Trophoblast cell (in vitro differentiated cells and primary cell): ENCODE data around the gene RTL1.

ENCODE experiments used
- DNase-seq, 2 donors: peaks; one replicate each; pipeline ENCODE4 v3.0.0-alpha.2; 2016
- H2AFZ ChIP-seq: 2 replicates; pipeline ENCODE4 v1.6.1; 2013; ENCODE audit warnings: low read length, moderate library complexity, mild to moderate bottlenecking; ENCODE audit not compliant: insufficient read depth, poor library complexity
- H2AK5ac ChIP-seq: 2 replicates; pipeline ENCODE4 v1.6.1; 2013; ENCODE audit warnings: mild to moderate bottlenecking, low read length
- H2BK120ac ChIP-seq: 2 replicates; pipeline ENCODE4 v1.6.1; 2013; ENCODE audit warnings: low read length, mild to moderate bottlenecking, moderate library complexity; ENCODE audit not compliant: insufficient read depth, poor library complexity
- H2BK12ac ChIP-seq: 2 replicates; pipeline ENCODE4 v1.6.1; 2013; ENCODE audit warnings: mild to moderate bottlenecking, low read length, moderate library complexity
- H2BK5ac ChIP-seq: 2 replicates; pipeline ENCODE4 v1.6.1; 2013; ENCODE audit warnings: low read length, low read depth, moderate library complexity, mild to moderate bottlenecking; ENCODE audit not compliant: poor library complexity
- H3K14ac ChIP-seq: 2 replicates; pipeline ENCODE4 v1.6.1; 2013; ENCODE audit warnings: mild to moderate bottlenecking, low read length
- H3K18ac ChIP-seq: 2 replicates; pipeline ENCODE4 v1.6.1; 2013; ENCODE audit warnings: mild to moderate bottlenecking, low read length
- H3K23ac ChIP-seq: 2 replicates; pipeline ENCODE4 v1.6.1; 2013; ENCODE audit warnings: low read length
- H3K27ac ChIP-seq: 2 replicates; pipeline ENCODE4 v1.5.1; 2013; ENCODE audit warnings: low read depth, mild to moderate bottlenecking, inconsistent platforms, low read length, moderate library complexity
- H3K27me3 ChIP-seq: 2 replicates; pipeline ENCODE4 v1.6.1; 2013; ENCODE audit warnings: inconsistent platforms, mild to moderate bottlenecking, low read length, moderate library complexity; ENCODE audit not compliant: insufficient read depth
- H3K36me3 ChIP-seq, 2 experiments: 1 replicate in 1 of 2; 2 replicates in 1 of 2; pipeline ENCODE4 v1.6.1; 2013; ENCODE audit warnings: low read length in 2 of 2, mild to moderate bottlenecking in 2 of 2, moderate library complexity in 1 of 2; ENCODE audit not compliant: insufficient read depth in 2 of 2, control insufficient read depth in 1 of 2
- H3K4ac ChIP-seq: 2 replicates; pipeline ENCODE4 v1.6.1; 2013; ENCODE audit warnings: low read depth, mild to moderate bottlenecking, low read length, moderate library complexity
- H3K4me1 ChIP-seq, 2 experiments: 1 replicate in 1 of 2; 2 replicates in 1 of 2; pipeline ENCODE4 v1.6.1; 2013; ENCODE audit warnings: low read length in 2 of 2, mild to moderate bottlenecking in 2 of 2, moderate library complexity in 1 of 2; ENCODE audit not compliant: insufficient read depth in 2 of 2, control insufficient read depth in 1 of 2
- H3K4me2 ChIP-seq: 2 replicates; pipeline ENCODE4 v1.6.1; 2013; ENCODE audit warnings: inconsistent platforms, mild to moderate bottlenecking, low read length, moderate library complexity
- H3K4me3 ChIP-seq: 2 replicates; pipeline ENCODE4 v1.5.1; 2013; ENCODE audit warnings: mild to moderate bottlenecking, low read depth, low read length, inconsistent platforms
- H3K79me1 ChIP-seq: one replicate; pipeline ENCODE4 v1.6.1; 2013; ENCODE audit warnings: low read length
- H3K79me2 ChIP-seq: 2 replicates; pipeline ENCODE4 v1.6.1; 2013; ENCODE audit warnings: low read length, mild to moderate bottlenecking; ENCODE audit not compliant: control insufficient read depth, insufficient read depth, poor library complexity
- H3K9ac ChIP-seq: 2 replicates; pipeline ENCODE4 v1.6.1; 2013; ENCODE audit warnings: mild to moderate bottlenecking, low read length
- H3K9me3 ChIP-seq: 2 replicates; pipeline ENCODE4 v1.6.1; 2013; ENCODE audit warnings: low read depth, mild to moderate bottlenecking, control low read depth, inconsistent platforms, low read length; ENCODE audit not compliant: insufficient read depth
- H4K12ac ChIP-seq: 2 replicates; pipeline ENCODE4 v1.6.1; 2013; ENCODE audit warnings: low read depth, mild to moderate bottlenecking, low read length, moderate library complexity
- H4K8ac ChIP-seq: 2 replicates; pipeline ENCODE4 v1.6.1; 2013; ENCODE audit warnings: low read depth, mild to moderate bottlenecking, low read length, moderate library complexity
- H4K91ac ChIP-seq: one replicate; pipeline ENCODE4 v1.6.1; 2013; ENCODE audit warnings: low read depth, mild to moderate bottlenecking, low read length, moderate library complexity
- WGBS: extraction: QIAGEN DNeasy Blood & Tissue Kit; methylation state at CpG from one replicate; pipeline ENCODE4 v1.1.7; 2013; ENCODE audit warnings: missing lambda C conversion rate; ENCODE audit not compliant: insufficient read length, insufficient coverage; ENCODE audit errors: extremely low coverage; 5-methylcytosine and 5-hydroxymethylcytosine counted together

The RTL1 gene

DNA sequence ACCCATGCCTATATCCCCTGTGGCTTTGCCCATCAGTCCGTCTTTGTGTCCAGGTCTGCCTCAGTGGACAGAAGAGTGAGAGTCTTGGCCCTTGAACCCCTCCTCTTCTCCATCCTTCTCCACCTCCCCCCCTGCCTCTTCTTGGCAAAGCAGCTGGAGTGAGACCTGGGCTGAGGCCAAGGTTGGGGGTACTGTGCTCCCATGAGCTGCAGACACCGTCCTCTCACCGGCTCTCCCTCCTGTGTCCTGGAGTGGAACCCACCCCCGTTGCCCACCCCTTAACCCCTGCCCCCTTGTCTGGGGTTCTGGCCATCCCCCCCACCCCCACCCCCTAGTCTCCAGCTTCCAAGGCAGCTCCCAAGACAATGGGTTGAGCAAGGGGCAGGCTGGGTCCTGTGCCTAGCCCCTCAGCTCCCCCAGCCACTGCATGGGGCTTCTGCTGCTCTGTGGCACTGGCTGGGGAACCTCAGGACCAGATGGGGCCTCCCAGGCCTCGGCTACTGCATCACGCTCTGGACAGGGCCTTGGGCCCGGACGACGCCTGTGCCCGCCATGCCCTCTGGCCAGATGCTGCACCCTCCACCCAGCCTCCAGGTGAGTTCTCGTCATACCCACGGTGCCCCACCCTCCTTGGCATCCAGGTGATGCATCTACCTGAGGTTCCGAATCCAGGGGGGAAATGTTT is 35.7 kb downstream of the RTL1 start:
- H4K8ac ChIP-seq = no peak overlapping the region
- H3K36me3 ChIP-seq = no peaks in the 10 kb centered on the region
- no peaks in the 10 kb centered on the region for H3K79me1 ChIP-seq
- H3K14ac ChIP-seq = no peak overlapping the region
- no peaks in the 10 kb centered on the region for H3K4me1 ChIP-seq
- DNase-seq = no peak
- no peak overlapping the region for H2AK5ac ChIP-seq
- H3K79me2 ChIP-seq = no peaks in the 10 kb centered on the region
- H2BK120ac ChIP-seq = no peak overlapping the region
- H2AFZ ChIP-seq = no peak overlapping the region
- H3K27ac ChIP-seq = no peak overlapping the region
- H4K91ac ChIP-seq = no peak overlapping the region
- no peak overlapping the region for H3K18ac ChIP-seq
- H3K9me3 ChIP-seq = peaks cover 16% of the 10 kb centered on the region
- no CpG with 5 or more reads among the region's 13 CpGs for WGBS
- no peak overlapping the region for H3K4ac ChIP-seq
- no peak overlapping the region for H2BK12ac ChIP-seq
- H3K9ac ChIP-seq = no peak overlapping the region
- no peaks in the 10 kb centered on the region for H3K27me3 ChIP-seq
- no peak overlapping the region for H3K4me3 ChIP-seq
- H2BK5ac ChIP-seq = no peak overlapping the region
- H4K12ac ChIP-seq = no peak overlapping the region
- H3K4me2 ChIP-seq = no peak overlapping the region
- H3K23ac ChIP-seq = no peak overlapping the region

DNA sequence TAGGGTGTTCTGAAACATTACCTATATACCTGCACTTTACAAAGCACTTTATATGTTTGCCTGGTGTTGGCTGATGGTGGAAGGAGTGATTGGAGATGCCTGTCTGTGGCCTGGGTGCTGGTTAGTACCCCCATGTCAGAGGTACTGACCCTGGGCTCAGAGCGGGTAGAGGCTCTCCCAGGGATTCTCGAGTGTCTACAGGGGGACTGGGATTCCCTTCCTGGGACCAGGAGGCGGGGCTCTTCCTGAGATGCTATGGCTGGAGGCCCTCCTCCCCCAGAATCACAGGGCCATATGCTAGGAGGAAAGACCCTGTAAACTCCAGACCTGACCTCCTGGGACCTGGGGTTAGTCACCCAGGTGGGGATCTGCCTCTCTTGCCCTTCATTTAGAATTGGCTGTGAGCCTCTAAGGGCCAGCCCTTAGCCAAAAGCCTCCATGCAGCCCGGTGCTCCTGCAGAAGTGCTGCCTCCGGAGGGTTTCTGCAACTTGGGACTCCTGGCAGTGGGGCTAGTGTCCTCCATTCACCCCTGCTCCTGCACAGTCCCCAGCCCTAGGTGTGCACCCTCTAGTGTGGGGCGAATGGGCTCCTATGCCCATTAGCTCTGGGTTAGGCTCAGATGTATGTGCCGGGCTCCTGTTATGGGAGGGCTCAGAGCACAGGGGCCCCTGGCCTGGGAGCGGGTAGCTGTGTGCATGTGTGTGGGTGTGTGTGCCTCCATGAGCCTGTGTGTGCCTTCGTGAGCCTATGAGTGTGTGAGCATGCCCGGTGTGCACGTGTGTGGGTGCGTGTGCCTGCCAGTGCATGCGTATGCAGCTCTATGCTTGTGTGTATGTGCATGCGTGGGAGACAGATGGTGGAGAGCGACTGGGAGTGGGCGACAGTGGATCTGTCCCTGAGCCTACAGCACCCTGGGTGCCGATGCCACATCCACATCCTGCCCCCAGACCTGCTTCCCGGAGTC is 36.6 kb downstream of the RTL1 start:
- Histone ChIP-seq H3K79me2 (no peaks in the 10 kb centered on the region), H4K12ac (no peak overlapping the region), H3K9ac (peak overlapping the region; percentile 43), H3K36me3 (no peaks in the 10 kb centered on the region), H3K79me1 (no peaks in the 10 kb centered on the region), H3K27me3 (no peaks in the 10 kb centered on the region), H4K91ac (no peak overlapping the region), H2BK5ac (no peak overlapping the region), H3K4ac (no peak overlapping the region), H3K4me3 (peak overlapping the region; percentile 57), H3K18ac (no peak overlapping the region), H3K14ac (no peak overlapping the region), H2AK5ac (no peak overlapping the region), H2AFZ (no peak overlapping the region), H3K4me2 (no peak overlapping the region), H2BK12ac (no peak overlapping the region), H3K23ac (no peak overlapping the region), H4K8ac (no peak overlapping the region), H3K27ac (no peak overlapping the region), H2BK120ac (no peak overlapping the region), H3K4me1 (no peaks in the 10 kb centered on the region), H3K9me3 (peaks cover 14% of the 10 kb centered on the region)
- no peak for DNase-seq
- WGBS = no CpG with 5 or more reads among the region's 18 CpGs

DNA sequence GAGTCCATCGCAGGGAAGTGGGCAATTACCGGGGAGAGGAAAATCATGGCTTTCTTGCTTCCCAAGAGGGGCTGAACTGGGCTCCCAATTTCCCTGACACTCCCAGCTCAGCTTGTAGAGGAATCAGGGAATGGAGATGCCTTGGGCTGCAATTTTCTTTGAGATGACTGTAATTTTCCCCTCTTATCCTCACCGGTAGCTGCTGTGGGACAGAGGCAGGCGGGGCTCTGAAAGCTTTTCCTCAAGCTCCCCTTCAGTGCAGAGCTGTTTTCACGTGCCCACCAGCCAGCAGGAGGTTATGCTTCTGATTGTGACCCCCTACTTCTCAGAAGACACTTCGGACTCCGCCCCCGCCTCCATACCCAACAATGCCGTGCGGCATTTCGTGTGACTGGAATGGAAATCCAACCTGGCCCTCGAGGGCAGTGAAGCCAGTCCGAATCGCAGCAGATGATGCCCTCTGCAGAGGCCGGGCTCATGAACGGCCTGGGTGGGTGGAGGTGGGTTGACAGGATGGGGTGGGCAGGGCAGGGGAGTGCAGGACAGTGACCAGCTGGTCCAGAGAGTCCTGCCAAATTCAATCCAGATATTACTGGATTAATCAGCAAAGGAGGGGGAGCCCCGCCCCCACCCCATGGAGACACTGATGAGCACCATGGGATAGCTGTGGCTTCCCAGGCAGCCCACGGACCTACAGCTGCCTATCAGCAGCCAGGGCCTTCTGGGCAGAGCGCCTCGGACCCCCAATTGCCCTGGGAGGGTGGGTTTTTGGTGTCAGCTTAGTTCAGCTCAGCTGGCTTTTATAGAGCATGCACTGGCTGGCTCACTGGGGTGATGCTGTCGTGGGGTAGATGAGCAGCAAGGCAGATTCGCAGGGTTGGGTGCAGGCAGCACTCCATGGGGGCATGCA is 37.6 kb downstream of the RTL1 start:
- H4K8ac ChIP-seq = no peak overlapping the region
- no peaks in the 10 kb centered on the region for H3K4me1 ChIP-seq
- H3K14ac ChIP-seq = no peak overlapping the region
- H2BK5ac ChIP-seq = no peak overlapping the region
- no peak overlapping the region for H3K23ac ChIP-seq
- peaks cover 13% of the 10 kb centered on the region for H3K9me3 ChIP-seq
- no peak for DNase-seq
- no peaks in the 10 kb centered on the region for H3K79me1 ChIP-seq
- H3K4me3 ChIP-seq = no peak overlapping the region
- no peak overlapping the region for H3K4ac ChIP-seq
- no peak overlapping the region for H2BK120ac ChIP-seq
- H3K79me2 ChIP-seq = no peaks in the 10 kb centered on the region
- H3K18ac ChIP-seq = no peak overlapping the region
- no CpG with 5 or more reads among the region's 22 CpGs for WGBS
- H3K9ac ChIP-seq = no peak overlapping the region
- no peak overlapping the region for H3K27ac ChIP-seq
- no peak overlapping the region for H3K4me2 ChIP-seq
- H2AFZ ChIP-seq = no peak overlapping the region
- H4K91ac ChIP-seq = no peak overlapping the region
- no peaks in the 10 kb centered on the region for H3K36me3 ChIP-seq
- H2BK12ac ChIP-seq = no peak overlapping the region
- H2AK5ac ChIP-seq = no peak overlapping the region
- H3K27me3 ChIP-seq = no peaks in the 10 kb centered on the region
- H4K12ac ChIP-seq = no peak overlapping the region

DNA sequence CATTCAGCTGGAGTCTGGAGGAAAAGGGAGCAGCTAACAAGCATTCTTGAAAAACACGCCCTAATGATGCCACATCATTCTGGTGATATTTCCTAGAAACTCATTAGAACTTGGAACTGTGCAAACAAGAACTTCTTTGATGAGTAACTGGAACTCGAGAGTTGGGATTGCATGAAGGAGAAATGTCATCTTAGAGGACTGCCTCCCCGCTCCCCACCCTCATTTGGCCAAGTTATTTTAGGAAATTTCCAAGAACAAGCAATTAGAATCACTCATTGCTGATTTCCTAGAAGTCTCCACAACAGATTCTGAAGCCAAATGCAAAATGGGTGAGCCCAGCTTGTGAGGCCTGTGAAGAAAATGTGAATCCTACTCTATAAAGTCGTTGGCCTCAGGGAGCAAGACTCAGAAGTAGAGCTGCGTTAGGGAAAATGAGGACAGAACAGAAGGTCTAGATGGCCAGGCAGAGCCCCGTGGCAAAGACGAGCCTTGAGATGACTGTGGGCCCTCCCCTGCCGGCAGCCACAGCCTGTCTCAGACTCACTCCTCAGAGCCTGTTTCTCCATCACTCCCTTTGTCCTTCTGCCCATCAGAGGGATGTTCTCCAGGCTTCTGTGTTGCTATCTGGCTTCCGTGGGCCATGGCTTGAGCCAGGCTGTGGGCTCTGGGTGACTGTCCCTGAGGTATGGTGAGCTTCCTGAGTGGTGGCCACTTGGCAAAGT is 38.4 kb downstream of the RTL1 start:
- Histone ChIP-seq H3K4me1 (no peaks in the 10 kb centered on the region), H2BK120ac (no peak overlapping the region), H2AFZ (no peak overlapping the region), H4K91ac (no peak overlapping the region), H3K4me3 (no peak overlapping the region), H3K27me3 (no peaks in the 10 kb centered on the region), H2AK5ac (no peak overlapping the region), H3K23ac (no peak overlapping the region), H3K36me3 (no peaks in the 10 kb centered on the region), H3K4ac (no peak overlapping the region), H3K79me1 (no peaks in the 10 kb centered on the region), H2BK5ac (no peak overlapping the region), H3K9me3 (peaks cover 13% of the 10 kb centered on the region), H2BK12ac (no peak overlapping the region), H4K8ac (no peak overlapping the region), H3K27ac (no peak overlapping the region), H3K14ac (no peak overlapping the region), H3K18ac (no peak overlapping the region), H3K79me2 (no peaks in the 10 kb centered on the region), H4K12ac (no peak overlapping the region), H3K4me2 (no peak overlapping the region), H3K9ac (no peak overlapping the region)
- no peak for DNase-seq
- no CpG with 5 or more reads among the region's 9 CpGs for WGBS
